Neural progenitor cell (in vitro differentiated cells): ENCODE measurements around the gene TCF25. TPM values are rescaled to one million over a fixed set of nuclear protein-coding genes. Genes with fewer than 3 reads are reported as not detected.
A peak's percentile ranks its signal among the peaks of the same experiment; 100 is the strongest.

Experiments
- DNase-seq: peaks from one replicate; pipeline ENCODE4 v3.0.0-alpha.2; 2016; ENCODE audit warnings: low spot score
- H2AFZ ChIP-seq: fragments of 200-600 bp; sonication (generic); replicated peaks from 2 replicates; pipeline ENCODE4 v1.6.1; 2016; ENCODE audit warnings: antibody characterized with exemption
- H3F3A ChIP-seq: fragments of 200-600 bp; sonication (generic); 2 replicates; pipeline ENCODE4 v1.6.1; 2016; ENCODE audit warnings: antibody characterized with exemption, low read depth
- H3K27ac ChIP-seq: fragments of 200-600 bp; sonication (generic); 2 replicates; pipeline ENCODE4 v1.5.1; 2016; ENCODE audit warnings: mild to moderate bottlenecking
- H3K27me3 ChIP-seq: fragments of 200-600 bp; sonication (generic); 2 replicates; pipeline ENCODE4 v1.6.1; 2016; ENCODE audit warnings: mild to moderate bottlenecking, moderate library complexity
- H3K36me3 ChIP-seq: fragments of 200-600 bp; sonication (generic); 2 replicates; pipeline ENCODE4 v1.5.1; 2016
- H3K4me1 ChIP-seq: fragments of 200-600 bp; sonication (generic); 2 replicates; pipeline ENCODE4 v1.6.1; 2016; ENCODE audit warnings: mixed run types
- H3K4me2 ChIP-seq: fragments of 200-600 bp; sonication (generic); 2 replicates; pipeline ENCODE4 v1.6.1; 2016
- H3K4me3 ChIP-seq: fragments of 200-600 bp; sonication (generic); 2 replicates; pipeline ENCODE4 v1.5.1; 2016
- H3K79me2 ChIP-seq: fragments of 200-600 bp; sonication (generic); 2 replicates; pipeline ENCODE4 v1.6.1; 2016; ENCODE audit warnings: low read depth
- H3K9ac ChIP-seq: fragments of 200-600 bp; sonication (generic); 2 replicates; pipeline ENCODE4 v1.6.1; 2016
- H3K9me3 ChIP-seq: fragments of 200-600 bp; sonication (generic); 2 replicates; pipeline ENCODE4 v1.5.1; 2016; ENCODE audit warnings: low read depth
- H4K20me1 ChIP-seq: fragments of 200-600 bp; sonication (generic); 2 replicates; pipeline ENCODE4 v1.6.1; 2016; ENCODE audit warnings: low read depth
- H3K27ac Mint-ChIP-seq: 3 replicates; pipeline ENCODE4 v1.8.0; 2021; ENCODE audit warnings: mixed read lengths
- H3K27me3 Mint-ChIP-seq: 2 replicates; pipeline ENCODE4 v1.8.0; 2022; ENCODE audit warnings: low read depth, mild to moderate bottlenecking, inconsistent platforms, moderate library complexity, mixed read lengths; ENCODE audit not compliant: insufficient read depth
- H3K36me3 Mint-ChIP-seq: 3 replicates; pipeline ENCODE4 v1.8.0; 2021; ENCODE audit warnings: mixed read lengths
- H3K4me1 Mint-ChIP-seq: 3 replicates; pipeline ENCODE4 v1.8.0; 2021; ENCODE audit warnings: mixed read lengths
- H3K4me3 Mint-ChIP-seq: 3 replicates; pipeline ENCODE4 v1.8.0; 2021; ENCODE audit warnings: mild to moderate bottlenecking, moderate library complexity, mixed read lengths
- H3K9me3 Mint-ChIP-seq: 3 replicates; pipeline ENCODE4 v1.8.0; 2020; ENCODE audit warnings: mixed read lengths
- EZH2 ChIP-seq: fragments of 200-600 bp; sonication (generic); IDR thresholded peaks from 2 replicates; pipeline ENCODE4 v1.6.1; 2017; ENCODE audit warnings: antibody characterized with exemption, mild to moderate bottlenecking, moderate library complexity
- EZH2phosphoT487 ChIP-seq: fragments of 200-600 bp; sonication (generic); IDR thresholded peaks from 2 replicates; pipeline ENCODE4 v1.6.1; 2017; ENCODE audit warnings: antibody characterized with exemption
- total RNA-seq: library from RNA; depleted of rRNA; stranded (reverse); fragments of >200 nt; gene quantifications from 2 replicates; pipeline ENCODE4 v1.2.3, GENCODE V29; 2015; ENCODE audit warnings: low replicate concordance
- TF ChIP-seq, protein P1 (sequence below): fragments of 200-600 bp; sonication (generic); IDR thresholded peaks from 2 replicates; pipeline ENCODE4 v1.5.1; 2017; ENCODE audit warnings: antibody characterized with exemption, mild to moderate bottlenecking

The TCF25 gene
- total RNA-seq, 1 donor from 2014 or later: 95.6 TPM

- Mint-ChIP-seq H3K27ac (no peak overlapping the region), H3K4me3 (peak overlapping the region; percentile 87)
Measured at GRCh38 chr16:89923640-89924296, 50.4 kb downstream of the TCF25 start.

GRCh38 chr16:89924297-89924924 lies 51.0 kb downstream of the TCF25 start:
- H3K36me3 ChIP-seq: no peaks in the 10 kb centered on the region
- Mint-ChIP-seq H3K36me3 (peaks cover 4% of the 10 kb centered on the region), H3K4me3 (peak overlapping the region; percentile 87), H3K27ac (no peak overlapping the region), H3K4me1 (peaks cover 22% of the 10 kb centered on the region), H3K9me3 (no peaks in the 10 kb centered on the region), H3K27me3 (peaks cover 8% of the 10 kb centered on the region)
- H2AFZ ChIP-seq: no peak overlapping the region
- H3K79me2 ChIP-seq: peaks cover 17% of the 10 kb centered on the region
- peak; percentile 94 for DNase-seq
- TF ChIP-seq EZH2: no peak
- TF ChIP-seq, protein P1, sequence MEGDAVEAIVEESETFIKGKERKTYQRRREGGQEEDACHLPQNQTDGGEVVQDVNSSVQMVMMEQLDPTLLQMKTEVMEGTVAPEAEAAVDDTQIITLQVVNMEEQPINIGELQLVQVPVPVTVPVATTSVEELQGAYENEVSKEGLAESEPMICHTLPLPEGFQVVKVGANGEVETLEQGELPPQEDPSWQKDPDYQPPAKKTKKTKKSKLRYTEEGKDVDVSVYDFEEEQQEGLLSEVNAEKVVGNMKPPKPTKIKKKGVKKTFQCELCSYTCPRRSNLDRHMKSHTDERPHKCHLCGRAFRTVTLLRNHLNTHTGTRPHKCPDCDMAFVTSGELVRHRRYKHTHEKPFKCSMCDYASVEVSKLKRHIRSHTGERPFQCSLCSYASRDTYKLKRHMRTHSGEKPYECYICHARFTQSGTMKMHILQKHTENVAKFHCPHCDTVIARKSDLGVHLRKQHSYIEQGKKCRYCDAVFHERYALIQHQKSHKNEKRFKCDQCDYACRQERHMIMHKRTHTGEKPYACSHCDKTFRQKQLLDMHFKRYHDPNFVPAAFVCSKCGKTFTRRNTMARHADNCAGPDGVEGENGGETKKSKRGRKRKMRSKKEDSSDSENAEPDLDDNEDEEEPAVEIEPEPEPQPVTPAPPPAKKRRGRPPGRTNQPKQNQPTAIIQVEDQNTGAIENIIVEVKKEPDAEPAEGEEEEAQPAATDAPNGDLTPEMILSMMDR: peak; percentile 4
- H3K9me3 ChIP-seq: no peaks in the 10 kb centered on the region
- peak overlapping the region; percentile 68 for H3K4me3 ChIP-seq
- H4K20me1 ChIP-seq: peaks cover 52% of the 10 kb centered on the region
- peak overlapping the region; percentile 92 for H3K4me2 ChIP-seq
- peaks cover 32% of the 10 kb centered on the region for H3K4me1 ChIP-seq
- H3K9ac ChIP-seq: no peak overlapping the region
- peaks cover 52% of the 10 kb centered on the region for H3F3A ChIP-seq
- peaks cover 28% of the 10 kb centered on the region for H3K27me3 ChIP-seq
- no peak overlapping the region for H3K27ac ChIP-seq

More at GRCh38 chr16:89923640-89924296, 50.4 kb downstream of the TCF25 start:
- Histone ChIP-seq H3K27ac (no peak overlapping the region), H3K9me3 (no peaks in the 10 kb centered on the region), H3K36me3 (no peaks in the 10 kb centered on the region), H3K9ac (no peak overlapping the region), H3K4me1 (peaks cover 33% of the 10 kb centered on the region), H2AFZ (no peak overlapping the region), H3F3A (peaks cover 53% of the 10 kb centered on the region), H4K20me1 (peaks cover 48% of the 10 kb centered on the region), H3K4me3 (peak overlapping the region; percentile 68), H3K79me2 (peaks cover 17% of the 10 kb centered on the region), H3K4me2 (peak overlapping the region; percentile 92), H3K27me3 (peaks cover 28% of the 10 kb centered on the region)
- TF ChIP-seq EZH2phosphoT487: no peak
- peak; percentile 14 for TF ChIP-seq EZH2
- H3K27me3 Mint-ChIP-seq: peaks cover 8% of the 10 kb centered on the region
- H3K9me3 Mint-ChIP-seq: no peaks in the 10 kb centered on the region
- H3K36me3 Mint-ChIP-seq: peaks cover 4% of the 10 kb centered on the region
- H3K4me1 Mint-ChIP-seq: peaks cover 22% of the 10 kb centered on the region
- DNase-seq: peak; percentile 75

DNA sequence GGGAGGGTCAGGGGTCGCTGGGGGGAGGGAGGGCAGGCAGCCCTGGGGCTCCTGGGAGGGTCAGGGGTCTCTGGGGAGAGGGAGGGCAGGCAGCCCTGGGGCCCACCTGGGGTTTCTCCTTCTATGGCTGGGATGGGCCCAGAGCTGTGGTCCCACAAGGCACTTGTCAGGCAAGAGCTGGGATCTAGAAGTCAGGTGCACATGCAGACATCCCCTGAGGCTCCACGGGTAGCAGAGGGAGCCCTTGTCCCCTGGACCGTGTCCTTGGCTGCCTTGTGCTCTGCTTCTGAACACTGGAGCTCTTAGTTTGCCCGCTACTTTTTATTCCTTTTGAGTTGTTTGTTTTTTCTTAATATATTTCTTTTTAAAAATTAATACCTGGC lies 51.5 kb downstream of the TCF25 start:
- peaks cover 32% of the 10 kb centered on the region for H3K4me1 ChIP-seq
- DNase-seq: no peak

More for the DNA sequence above, 51.5 kb downstream of the TCF25 start:
- no peaks in the 10 kb centered on the region for H3K9me3 Mint-ChIP-seq
- peaks cover 22% of the 10 kb centered on the region for H3K4me1 Mint-ChIP-seq
- H3K27ac ChIP-seq: no peak overlapping the region
- H3K4me2 ChIP-seq: peak overlapping the region; percentile 92
- TF ChIP-seq EZH2phosphoT487 (no peak), EZH2 (no peak)
- TF ChIP-seq, protein P1: no peak
- H3K36me3 ChIP-seq: no peaks in the 10 kb centered on the region
- no peak overlapping the region for H3K9ac ChIP-seq
- peaks cover 52% of the 10 kb centered on the region for H4K20me1 ChIP-seq
- peaks cover 52% of the 10 kb centered on the region for H3F3A ChIP-seq
- H3K27me3 Mint-ChIP-seq: peaks cover 8% of the 10 kb centered on the region
- peaks cover 28% of the 10 kb centered on the region for H3K27me3 ChIP-seq
- no peaks in the 10 kb centered on the region for H3K9me3 ChIP-seq
- H2AFZ ChIP-seq: no peak overlapping the region
- peak overlapping the region; percentile 68 for H3K4me3 ChIP-seq
- H3K27ac Mint-ChIP-seq: no peak overlapping the region
- peaks cover 2% of the 10 kb centered on the region for H3K36me3 Mint-ChIP-seq
- H3K79me2 ChIP-seq: peaks cover 17% of the 10 kb centered on the region
- H3K4me3 Mint-ChIP-seq: peak overlapping the region; percentile 87
